H9 (cell line): ENCODE data around the gene VRK2. TPM values are rescaled to one million over a fixed set of nuclear protein-coding genes. Genes with fewer than 3 reads are reported as not detected.

Source experiments
- DNase-seq: peaks from one replicate; pipeline ENCODE4 v3.0.0-alpha.2; 2017
- H2AFZ ChIP-seq: one replicate; pipeline ENCODE4 v1.6.1; 2013; ENCODE audit warnings: mild to moderate bottlenecking, low read length, control low read depth, moderate library complexity
- H2AK5ac ChIP-seq: 2 replicates; pipeline ENCODE4 v1.6.1; 2013; ENCODE audit warnings: low read length, control low read depth, mixed read lengths; ENCODE audit not compliant: insufficient read length
- H2BK120ac ChIP-seq: one replicate; pipeline ENCODE4 v1.6.1; 2013; ENCODE audit warnings: low read depth, mild to moderate bottlenecking, low read length, control low read depth, inconsistent platforms; ENCODE audit not compliant: poor library complexity, severe bottlenecking
- H2BK12ac ChIP-seq: 2 replicates; pipeline ENCODE4 v1.6.1; 2013; ENCODE audit warnings: low read length, control low read depth, mixed read lengths, low read depth; ENCODE audit not compliant: insufficient read length
- H2BK15ac ChIP-seq: 2 replicates; pipeline ENCODE4 v1.6.1; 2013; ENCODE audit warnings: low read depth, low read length, control low read depth
- H2BK20ac ChIP-seq: one replicate; pipeline ENCODE4 v1.6.1; 2013; ENCODE audit warnings: low read depth, mild to moderate bottlenecking, low read length, control low read depth, inconsistent platforms; ENCODE audit not compliant: poor library complexity, severe bottlenecking
- H2BK5ac ChIP-seq: 2 replicates; pipeline ENCODE4 v1.6.1; 2013; ENCODE audit warnings: low read length, control low read depth, mixed read lengths; ENCODE audit not compliant: insufficient read length
- H3K14ac ChIP-seq: 2 replicates; pipeline ENCODE4 v1.6.1; 2013; ENCODE audit warnings: low read length, control low read depth; ENCODE audit not compliant: insufficient read depth
- H3K18ac ChIP-seq: 2 replicates; pipeline ENCODE4 v1.6.1; 2013; ENCODE audit warnings: low read depth, mild to moderate bottlenecking, mixed read lengths, low read length, control low read depth; ENCODE audit not compliant: insufficient read length
- H3K23ac ChIP-seq: 2 replicates; pipeline ENCODE4 v1.6.1; 2013; ENCODE audit warnings: low read length, control low read depth, mixed read lengths, low read depth; ENCODE audit not compliant: insufficient read length
- H3K23me2 ChIP-seq: 2 replicates; pipeline ENCODE4 v1.6.1; 2013; ENCODE audit warnings: low read depth, mild to moderate bottlenecking, mixed read lengths, low read length, control low read depth; ENCODE audit not compliant: insufficient read length, poor library complexity, severe bottlenecking
- H3K27ac ChIP-seq: 2 replicates; pipeline ENCODE4 v1.5.1; 2013; ENCODE audit warnings: low read length, control low read depth, mixed read lengths, low read depth; ENCODE audit not compliant: insufficient read length
- H3K27me3 ChIP-seq: 2 replicates; pipeline ENCODE4 v1.6.1; 2013; ENCODE audit warnings: low read length, control low read depth, inconsistent platforms; ENCODE audit not compliant: insufficient read depth
- H3K4ac ChIP-seq: 2 replicates; pipeline ENCODE4 v1.6.1; 2013; ENCODE audit warnings: low read depth, mild to moderate bottlenecking, control low read depth, inconsistent platforms, low read length, moderate library complexity
- H3K4me1 ChIP-seq: 2 replicates; pipeline ENCODE4 v1.6.1; 2013; ENCODE audit warnings: low read length, control low read depth, inconsistent platforms; ENCODE audit not compliant: insufficient read depth
- H3K4me2 ChIP-seq: 2 replicates; pipeline ENCODE4 v1.6.1; 2013; ENCODE audit warnings: low read length, control low read depth, mixed read lengths; ENCODE audit not compliant: insufficient read length, insufficient read depth
- H3K56ac ChIP-seq: 2 replicates; pipeline ENCODE4 v1.6.1; 2013; ENCODE audit warnings: low read depth, mild to moderate bottlenecking, mixed read lengths, low read length, control low read depth; ENCODE audit not compliant: insufficient read length
- H3K79me1 ChIP-seq: 2 replicates; pipeline ENCODE4 v1.6.1; 2013; ENCODE audit warnings: low read depth, mild to moderate bottlenecking, moderate library complexity, low read length, control low read depth, inconsistent platforms; ENCODE audit not compliant: insufficient read depth, poor library complexity, severe bottlenecking
- H3K79me2 ChIP-seq: 2 replicates; pipeline ENCODE4 v1.6.1; 2013; ENCODE audit warnings: low read length, control low read depth, inconsistent platforms; ENCODE audit not compliant: insufficient read depth
- H3K9ac ChIP-seq: 2 replicates; pipeline ENCODE4 v1.6.1; 2013; ENCODE audit warnings: low read length, control low read depth, mixed read lengths; ENCODE audit not compliant: insufficient read length; ENCODE audit errors: extremely low read depth
- H3K9me3 ChIP-seq: one replicate; pipeline ENCODE4 v1.6.1; 2013; ENCODE audit warnings: low read depth, low read length, inconsistent platforms; ENCODE audit not compliant: control insufficient read depth
- H3T11ph ChIP-seq: one replicate; pipeline ENCODE4 v1.6.1; 2013; ENCODE audit warnings: mild to moderate bottlenecking, low read length, control low read depth, inconsistent platforms
- H4K20me1 ChIP-seq: one replicate; pipeline ENCODE4 v1.6.1; 2013; ENCODE audit not compliant: control insufficient read depth, insufficient read length, insufficient read depth
- H4K5ac ChIP-seq: 2 replicates; pipeline ENCODE4 v1.6.1; 2013; ENCODE audit warnings: low read depth, mild to moderate bottlenecking, mixed read lengths, low read length, control low read depth; ENCODE audit not compliant: insufficient read length
- H4K8ac ChIP-seq: replicated peaks from 2 replicates; pipeline ENCODE4 v1.6.1; 2013; ENCODE audit warnings: low read length, control low read depth, mixed read lengths, low read depth; ENCODE audit not compliant: insufficient read length
- H4K91ac ChIP-seq: 2 replicates; pipeline ENCODE4 v1.6.1; 2013; ENCODE audit warnings: low read depth, mild to moderate bottlenecking, moderate library complexity, mixed read lengths, low read length, control low read depth; ENCODE audit not compliant: insufficient read length
- H3K27ac Mint-ChIP-seq, 3 experiments: 2 replicates in 2 of 3; 3 replicates in 1 of 3; pipeline ENCODE4 v1.8.0; 2020 to 2021; ENCODE audit warnings: mixed read lengths in 3 of 3, mild to moderate bottlenecking in 1 of 3, moderate library complexity in 1 of 3
- H3K27me3 Mint-ChIP-seq: 2 replicates; pipeline ENCODE4 v1.8.0; 2021; ENCODE audit warnings: low read depth, mild to moderate bottlenecking, moderate library complexity, mixed read lengths
- H3K36me3 Mint-ChIP-seq, 3 experiments: 2 replicates in 2 of 3; 3 replicates in 1 of 3; pipeline ENCODE4 v1.8.0; 2020 to 2021; ENCODE audit warnings: low read depth in 3 of 3, mixed read lengths in 3 of 3; ENCODE audit not compliant: insufficient read depth in 1 of 3
- H3K4me1 Mint-ChIP-seq, 2 experiments: 2 replicates each; pipeline ENCODE4 v1.8.0; 2020; ENCODE audit warnings: mixed read lengths in 2 of 2
- H3K4me3 Mint-ChIP-seq, 2 experiments: 2 replicates in 1 of 2; 3 replicates in 1 of 2; pipeline ENCODE4 v1.8.0; 2020 to 2021; ENCODE audit warnings: mild to moderate bottlenecking in 2 of 2, mixed read lengths in 2 of 2, moderate library complexity in 1 of 2
- H3K9me3 Mint-ChIP-seq, 2 experiments: 2 replicates in 1 of 2; 3 replicates in 1 of 2; pipeline ENCODE4 v1.8.0; 2020; ENCODE audit warnings: mild to moderate bottlenecking in 2 of 2, mixed read lengths in 2 of 2, moderate library complexity in 1 of 2
- WGBS: extraction: QIAGEN DNeasy Blood & Tissue Kit; methylation state at CpG from one replicate; pipeline ENCODE4 v1.1.7; 2013; ENCODE audit warnings: missing lambda C conversion rate, low lambda C conversion rate, mixed read lengths; ENCODE audit not compliant: insufficient read length; ENCODE audit errors: extremely low coverage; 5-methylcytosine and 5-hydroxymethylcytosine counted together
- total RNA-seq: library from RNA; stranded (reverse); gene quantifications from 2 replicates; pipeline ENCODE4 v1.2.1, GENCODE V29; 2021
- TF ChIP-seq, protein P1 (sequence below): fragments of 200-600 bp; sonication (generic); conservative IDR thresholded peaks from 3 replicates; pipeline ENCODE4 v1.8.0; 2021; ENCODE audit warnings: antibody characterized with exemption, mild to moderate bottlenecking

VRK2 gene
- total RNA-seq, 1 experiment from 2014 or later = 23.8 TPM

- Mint-ChIP-seq H3K4me3 (peak overlapping the region; percentile 9 to 40; a peak in 2 of 5 replicates), H3K27ac (peak overlapping the region in 2 of 3 experiments; percentile 27 to 91; a peak in 5 of 7 replicates), H3K27me3 (no peaks in the 10 kb centered on the region), H3K36me3 (peaks cover 0 to 3% (median 0%) of the 10 kb centered on the region in 3 experiments; a peak in 3 of 7 replicates), H3K4me1 (peaks cover 34 to 35% of the 10 kb centered on the region in 2 experiments), H3K9me3 (no peaks in the 10 kb centered on the region)
- no CpG with 5 or more reads among the region's 6 CpGs for WGBS
- Histone ChIP-seq H3K79me2 (no peaks in the 10 kb centered on the region), H3K27ac (no peak overlapping the region), H3K18ac (no peak overlapping the region), H2BK12ac (no peak overlapping the region), H2BK15ac (no peak overlapping the region), H4K20me1 (no peaks in the 10 kb centered on the region), H3K56ac (no peak overlapping the region), H3K4me2 (no peak overlapping the region), H2AK5ac (no peak overlapping the region), H3K79me1 (no peaks in the 10 kb centered on the region), H3K23me2 (no peaks in the 10 kb centered on the region), H3T11ph (no peak overlapping the region), H3K14ac (no peak overlapping the region), H4K5ac (no peak overlapping the region), H4K8ac (no peak overlapping the region), H2BK5ac (no peak overlapping the region), H3K4ac (no peak overlapping the region), H2AFZ (no peak overlapping the region), H3K27me3 (no peaks in the 10 kb centered on the region), H2BK120ac (no peak overlapping the region), H2BK20ac (no peak overlapping the region), H3K9me3 (no peaks in the 10 kb centered on the region), H3K9ac (no peak overlapping the region), H3K23ac (no peak overlapping the region), H3K4me1 (peaks cover 4% of the 10 kb centered on the region; the same call in 1 of the 2 replicates), H4K91ac (no peak overlapping the region)
- no peak for DNase-seq
- TF ChIP-seq, protein P1, sequence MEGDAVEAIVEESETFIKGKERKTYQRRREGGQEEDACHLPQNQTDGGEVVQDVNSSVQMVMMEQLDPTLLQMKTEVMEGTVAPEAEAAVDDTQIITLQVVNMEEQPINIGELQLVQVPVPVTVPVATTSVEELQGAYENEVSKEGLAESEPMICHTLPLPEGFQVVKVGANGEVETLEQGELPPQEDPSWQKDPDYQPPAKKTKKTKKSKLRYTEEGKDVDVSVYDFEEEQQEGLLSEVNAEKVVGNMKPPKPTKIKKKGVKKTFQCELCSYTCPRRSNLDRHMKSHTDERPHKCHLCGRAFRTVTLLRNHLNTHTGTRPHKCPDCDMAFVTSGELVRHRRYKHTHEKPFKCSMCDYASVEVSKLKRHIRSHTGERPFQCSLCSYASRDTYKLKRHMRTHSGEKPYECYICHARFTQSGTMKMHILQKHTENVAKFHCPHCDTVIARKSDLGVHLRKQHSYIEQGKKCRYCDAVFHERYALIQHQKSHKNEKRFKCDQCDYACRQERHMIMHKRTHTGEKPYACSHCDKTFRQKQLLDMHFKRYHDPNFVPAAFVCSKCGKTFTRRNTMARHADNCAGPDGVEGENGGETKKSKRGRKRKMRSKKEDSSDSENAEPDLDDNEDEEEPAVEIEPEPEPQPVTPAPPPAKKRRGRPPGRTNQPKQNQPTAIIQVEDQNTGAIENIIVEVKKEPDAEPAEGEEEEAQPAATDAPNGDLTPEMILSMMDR = no peak
Measured at GRCh38 chr2:58057707-58058530, 11.3 kb downstream of the VRK2 start.
